Measurements from ENCODE around the gene PTPRB.

DNA sequence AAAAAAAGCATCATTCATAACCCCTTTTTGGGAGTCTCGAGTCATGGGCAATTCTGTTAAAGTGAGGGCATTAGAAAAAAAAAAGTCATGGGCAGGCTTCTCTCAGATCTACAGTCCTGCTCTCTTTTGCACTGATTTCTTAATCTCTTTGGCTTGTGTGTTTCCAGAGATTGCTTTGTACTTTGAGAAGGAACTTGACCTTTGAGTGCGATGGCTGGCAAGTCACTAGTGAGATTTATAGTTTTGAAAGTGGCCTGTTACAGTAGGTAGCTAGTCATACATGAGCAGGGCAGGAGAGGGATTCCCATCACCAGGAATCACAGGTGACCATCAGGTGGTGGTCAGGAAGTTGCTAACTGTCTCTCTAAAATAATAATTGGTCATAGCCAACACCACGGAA is 151.5 kb downstream of the PTPRB start:
- TF ChIP-seq POLR2A (IDR thresholded peaks at IDR 0.05; ENCODE audit: low read depth, low read length) (no peak), POLR2AphosphoS5 (IDR thresholded peaks at IDR 0.05; ENCODE audit: low read depth, low read length) (no peak)
